Hepatocyte (in vitro differentiated cells): ENCODE data around the gene SPACA4. TPM values are rescaled to one million over a fixed set of nuclear protein-coding genes. Genes with fewer than 3 reads are reported as not detected.
A peak's percentile ranks its signal among the peaks of the same experiment; 100 is the strongest.

Source experiments
- DNase-seq: peaks from one replicate; pipeline ENCODE4 v3.0.0-alpha.2; 2016; ENCODE audit warnings: low spot score
- H2AFZ ChIP-seq: fragments of 200-600 bp; sonication (generic); 2 replicates; pipeline ENCODE4 v1.6.0; 2016; ENCODE audit warnings: antibody characterized with exemption, mild to moderate bottlenecking
- H3K27ac ChIP-seq: fragments of 200-600 bp; sonication (generic); 2 replicates; pipeline ENCODE4 v1.5.1; 2016; ENCODE audit warnings: mild to moderate bottlenecking
- H3K27me3 ChIP-seq: fragments of 200-600 bp; sonication (generic); 2 replicates; pipeline ENCODE4 v1.6.1; 2016
- H3K36me3 ChIP-seq: fragments of 200-600 bp; sonication (generic); replicated peaks from 2 replicates; pipeline ENCODE4 v1.5.1; 2016; ENCODE audit warnings: low read depth; ENCODE audit not compliant: insufficient read depth
- H3K4me1 ChIP-seq: fragments of 200-600 bp; sonication (generic); 2 replicates; pipeline ENCODE4 v1.5.1; 2016; ENCODE audit warnings: mild to moderate bottlenecking, moderate library complexity; ENCODE audit not compliant: insufficient read depth
- H3K4me2 ChIP-seq: fragments of 200-600 bp; sonication (generic); 2 replicates; pipeline ENCODE4 v1.6.0; 2016
- H3K4me3 ChIP-seq: fragments of 200-600 bp; sonication (generic); 2 replicates; pipeline ENCODE4 v1.5.1; 2016; ENCODE audit warnings: mild to moderate bottlenecking
- H3K79me2 ChIP-seq: fragments of 200-600 bp; sonication (generic); 2 replicates; pipeline ENCODE4 v1.6.0; 2017; ENCODE audit warnings: mild to moderate bottlenecking
- H3K9me2 ChIP-seq: fragments of 200-600 bp; sonication (generic); replicated peaks from 2 replicates; pipeline ENCODE4 v1.6.0; 2017; ENCODE audit warnings: mild to moderate bottlenecking; ENCODE audit not compliant: insufficient read depth
- H3K9me3 ChIP-seq: fragments of 200-600 bp; sonication (generic); 2 replicates; pipeline ENCODE4 v1.5.1; 2016; ENCODE audit warnings: low read depth, mild to moderate bottlenecking
- H4K20me1 ChIP-seq: fragments of 200-600 bp; sonication (generic); 2 replicates; pipeline ENCODE4 v1.6.0; 2016; ENCODE audit warnings: mild to moderate bottlenecking; ENCODE audit not compliant: insufficient read depth, poor library complexity, severe bottlenecking
- CTCF ChIP-seq: fragments of 200-600 bp; sonication (generic); IDR thresholded peaks from 2 replicates; pipeline ENCODE4 v1.5.1; 2016; ENCODE audit warnings: antibody characterized with exemption, mild to moderate bottlenecking; ENCODE audit not compliant: poor library complexity
- EZH2 ChIP-seq: fragments of 200-600 bp; sonication (generic); IDR thresholded peaks from 2 replicates; pipeline ENCODE4 v1.6.1; 2016; ENCODE audit warnings: antibody characterized with exemption, mild to moderate bottlenecking, borderline replicate concordance
- EZH2phosphoT487 ChIP-seq: fragments of 200-600 bp; sonication (generic); IDR thresholded peaks from one replicate; pipeline ENCODE4 v1.6.1; 2018; ENCODE audit warnings: antibody characterized with exemption, mild to moderate bottlenecking, low read depth, moderate library complexity; ENCODE audit not compliant: unreplicated experiment, severe bottlenecking
- WGBS: methylation state at CpG from one replicate; pipeline ENCODE4 v1.1.6; 2016; ENCODE audit warnings: low lambda C conversion rate; ENCODE audit errors: missing lambda C conversion rate; 5-methylcytosine and 5-hydroxymethylcytosine counted together
- polyA plus RNA-seq: library from polyadenylated mRNA; unstranded; fragments of >200 nt; fragmentation: Nextera tagmentation; extraction: Ambion mirVana; gene quantifications from 2 replicates; pipeline ENCODE4 v1.2.1, GENCODE V29; 2016
- total RNA-seq: library from RNA; depleted of rRNA; stranded (reverse); fragments of >200 nt; gene quantifications from 2 replicates; pipeline ENCODE4 v1.2.3, GENCODE V29; 2014

Gene SPACA4
- total and polyA plus RNA-seq, 2 experiments from 2014 or later: 0.30 TPM; not detected in 1

- peak; percentile 8 for DNase-seq
- Histone ChIP-seq H3K4me1 (peaks cover 36% of the 10 kb centered on the region), H3K4me3 (peak overlapping the region; percentile 18), H3K79me2 (peaks cover 38% of the 10 kb centered on the region), H4K20me1 (peaks cover 34% of the 10 kb centered on the region), H3K27ac (peak overlapping the region; percentile 75), H3K36me3 (no peaks in the 10 kb centered on the region), H3K27me3 (no peaks in the 10 kb centered on the region), H3K4me2 (peak overlapping the region; percentile 71), H3K9me3 (no peaks in the 10 kb centered on the region), H3K9me2 (no peaks in the 10 kb centered on the region), H2AFZ (peak overlapping the region; percentile 13)
- 41% methylated on average over 6 of the region's 6 CpGs for WGBS
- TF ChIP-seq EZH2phosphoT487 (no peak), EZH2 (no peak), CTCF (no peak)
Measured at GRCh38 chr19:48619692-48620585, 13.4 kb downstream of the SPACA4 start.

GRCh38 chr19:48623556-48624066, 17.1 kb downstream of the SPACA4 start:
- Histone ChIP-seq H3K4me1 (peaks cover 24% of the 10 kb centered on the region), H3K27me3 (no peaks in the 10 kb centered on the region), H3K79me2 (peaks cover 25% of the 10 kb centered on the region), H3K27ac (peak overlapping the region; percentile 87), H4K20me1 (no peaks in the 10 kb centered on the region), H3K9me3 (no peaks in the 10 kb centered on the region), H3K4me3 (peak overlapping the region; percentile 15), H3K36me3 (no peaks in the 10 kb centered on the region), H2AFZ (peak overlapping the region; percentile 74), H3K4me2 (peak overlapping the region; percentile 76), H3K9me2 (no peaks in the 10 kb centered on the region)
- WGBS: 18% methylated on average over 8 of the region's 8 CpGs
- no peak for TF ChIP-seq EZH2
- TF ChIP-seq CTCF: no peak
- peak; percentile 10 for DNase-seq

GRCh38 chr19:48624067-48624594, 17.6 kb downstream of the SPACA4 start:
- DNase-seq: peak; percentile 100
- TF ChIP-seq CTCF (no peak), EZH2phosphoT487 (no peak), EZH2 (no peak)
- Histone ChIP-seq H3K27me3 (no peaks in the 10 kb centered on the region), H3K9me3 (no peaks in the 10 kb centered on the region), H2AFZ (peak overlapping the region; percentile 74), H3K4me3 (peak overlapping the region; percentile 65), H3K4me1 (peaks cover 24% of the 10 kb centered on the region), H3K4me2 (peak overlapping the region; percentile 82), H3K27ac (peak overlapping the region; percentile 90), H3K36me3 (no peaks in the 10 kb centered on the region), H3K79me2 (peaks cover 23% of the 10 kb centered on the region), H3K9me2 (no peaks in the 10 kb centered on the region), H4K20me1 (no peaks in the 10 kb centered on the region)
- WGBS: 2% methylated on average over 36 of the region's 40 CpGs
